GM18951 (cell line): Measurements from ENCODE around the gene PKIB.

Experiments used
- POLR2A ChIP-seq: IDR thresholded peaks from 4 replicates; pipeline ENCODE4 v1.6.1; 2011; ENCODE audit warnings: mild to moderate bottlenecking; ENCODE audit not compliant: insufficient read length, insufficient read depth; ENCODE audit errors: extremely low read depth
- in situ Hi-C: fragments of 300-500 bp; cut with MboI; formaldehyde crosslinking; loops from one replicate; pipeline ENCODE4 v1.12.0; 2022; ENCODE audit warnings: low sequenced_read_pairs, mixed read lengths, inconsistent platforms; ENCODE audit not compliant: unreplicated experiment

PKIB gene

GRCh38 chr6:122694075-122694474, 83.9 kb downstream of the PKIB start:
- in situ Hi-C loops, result no loop called here
- no peak for TF ChIP-seq POLR2A

- in situ Hi-C loops, result no loop called here
These were observed 84.4 kb downstream of the PKIB start for GRCh38 chr6:122694602-122695001.

GRCh38 chr6:122695188-122695587, 85.0 kb downstream of the PKIB start:
- in situ Hi-C loops, result no loop called here
- TF ChIP-seq POLR2A, result no peak

More at GRCh38 chr6:122694602-122695001, 84.4 kb downstream of the PKIB start:
- no peak for TF ChIP-seq POLR2A

GRCh38 chr6:122696079-122696478, 85.9 kb downstream of the PKIB start:
- in situ Hi-C loops, result no loop called here
- TF ChIP-seq POLR2A, result no peak

GRCh38 chr6:122696853-122697252, 86.6 kb downstream of the PKIB start:
- TF ChIP-seq POLR2A, result no peak
- in situ Hi-C loops, result no loop called here

GRCh38 chr6:122697458-122697857, 87.3 kb downstream of the PKIB start:
- TF ChIP-seq POLR2A, result no peak
- in situ Hi-C loops, result no loop called here

GRCh38 chr6:122701666-122702065, 91.5 kb downstream of the PKIB start:
- no peak for TF ChIP-seq POLR2A
- in situ Hi-C loops, result no loop called here

- no peak for TF ChIP-seq POLR2A
- in situ Hi-C loops, result no loop called here
These were observed 92.6 kb downstream of the PKIB start for GRCh38 chr6:122702841-122703240.

GRCh38 chr6:122704066-122704465, 93.9 kb downstream of the PKIB start:
- in situ Hi-C loops, result no loop called here
- TF ChIP-seq POLR2A, result no peak

- in situ Hi-C loops, result no loop called here
- TF ChIP-seq POLR2A, result no peak
These were observed 99.8 kb downstream of the PKIB start for GRCh38 chr6:122709922-122710512.

GRCh38 chr6:122710908-122711635, 100.9 kb downstream of the PKIB start:
- in situ Hi-C loops, result no loop called here
- TF ChIP-seq POLR2A, result no peak

GRCh38 chr6:122712093-122712447, 101.9 kb downstream of the PKIB start:
- in situ Hi-C loops, result no loop called here
- TF ChIP-seq POLR2A, result no peak

GRCh38 chr6:122712448-122713137, 102.4 kb downstream of the PKIB start:
- TF ChIP-seq POLR2A, result no peak
- in situ Hi-C loops, result no loop called here

- TF ChIP-seq POLR2A, result no peak
- in situ Hi-C loops, result no loop called here
These were observed 102.9 kb downstream of the PKIB start for GRCh38 chr6:122713138-122713537.

- in situ Hi-C loops, result no loop called here
These were observed 103.9 kb downstream of the PKIB start for GRCh38 chr6:122714059-122714458.

More at GRCh38 chr6:122714059-122714458, 103.9 kb downstream of the PKIB start:
- no peak for TF ChIP-seq POLR2A
